Gastrocnemius medialis (tissue), 4 donors: ENCODE measurements around the gene ANAPC1. TPM values are rescaled to one million over a fixed set of nuclear protein-coding genes. Genes with fewer than 3 reads are reported as not detected.
"Not testable (repeated sequence)": the region's sequence is repeated elsewhere in the genome, so short reads cannot be mapped to it uniquely, and the experiment has no call there.

Experiments used
- ATAC-seq, 2 donors: fragments of 150-250 bp; one replicate each; pipeline ENCODE4 v1.9.1; 2016
- DNase-seq, 2 donors: peaks; one replicate each; pipeline ENCODE4 v3.0.0-alpha.2; 2019
- H3K27ac ChIP-seq, 4 donors: fragments of 200-600 bp; sonication (generic); 1 replicate in 1 of 4; 2 replicates in 3 of 4; pipeline ENCODE4 v1.5.1; 2016 to 2018; ENCODE audit warnings: mild to moderate bottlenecking in 2 of 4, moderate library complexity in 1 of 4
- H3K27me3 ChIP-seq, 3 donors: fragments of 200-600 bp; sonication (generic) in 2 of 3; 1 replicate in 1 of 3; 2 replicates in 2 of 3; pipeline versions ENCODE4 v1.5.1 to v1.6.0; 2016 to 2019; ENCODE audit warnings: mild to moderate bottlenecking in 1 of 3, moderate library complexity in 1 of 3
- H3K36me3 ChIP-seq, 2 donors: fragments of 200-600 bp; sonication (generic) in 1 of 2; one replicate each; pipeline ENCODE4 v1.5.1; 2017 to 2018
- H3K4me1 ChIP-seq, 2 donors: fragments of 200-600 bp; sonication (generic) in 1 of 2; one replicate each; pipeline ENCODE4 v1.5.1; 2016 to 2017; ENCODE audit warnings: mild to moderate bottlenecking in 2 of 2
- H3K4me3 ChIP-seq, 4 donors: fragments of 200-600 bp; sonication (generic) in 3 of 4; 1 replicate in 1 of 4; 2 replicates in 3 of 4; pipeline ENCODE4 v1.5.1; 2016 to 2019; ENCODE audit warnings: mild to moderate bottlenecking in 2 of 4
- H3K9me3 ChIP-seq, 3 donors: fragments of 200-600 bp; sonication (generic) in 2 of 3; 1 replicate in 1 of 3; 2 replicates in 2 of 3; pipeline ENCODE4 v1.5.1; 2016 to 2019
- CTCF ChIP-seq, 5 experiments: fragments of 450-650 bp in 3 of 5; fragments of 200-600 bp in 2 of 5; sonication (generic) in 2 of 5; IDR thresholded peaks in 4 of 5; conservative IDR thresholded peaks in 1 of 5; 1 replicate in 4 of 5; 2 replicates in 1 of 5; pipeline ENCODE4 v1.5.1; 2016 to 2019; ENCODE audit warnings: antibody characterized with exemption in 5 of 5, mild to moderate bottlenecking in 3 of 5, moderate library complexity in 3 of 5
- POLR2A ChIP-seq, 2 donors: fragments of 450-650 bp; IDR thresholded peaks; one replicate each; pipeline ENCODE4 v1.6.1; 2017; ENCODE audit warnings: antibody characterized with exemption in 2 of 2, mild to moderate bottlenecking in 2 of 2, moderate library complexity in 2 of 2
- in situ Hi-C, 4 donors: fragments of 200-750 bp; cut with MboI; loops; one replicate each; pipeline versions ENCODE4 v1.15.0 to v1.8.0; 2017; ENCODE audit warnings: low sequenced_read_pairs in 4 of 4
- intact Hi-C: fragments of 100-400 bp; cut with DNase I; formaldehyde crosslinking; loops from one replicate; pipeline ENCODE4 v1.15.1; 2023; ENCODE audit warnings: low total_unique reads
- total RNA-seq, 4 donors: library from RNA; depleted of rRNA; stranded (reverse); fragments of >200 nt; gene quantifications; one replicate each; pipeline versions ENCODE4 v1.1.0 to v1.2.3, GENCODE V29; 2016

Gene ANAPC1
- total RNA-seq, 4 donors from 2014 or later = 28.3 to 33.9 (median 30.8) TPM

GRCh38 chr2:111912547-111912946 is 28.6 kb upstream of the ANAPC1 start:
- Histone ChIP-seq H3K9me3 (no peaks in the 10 kb centered on the region), H3K36me3 (no peaks in the 10 kb centered on the region), H3K27me3 (no peaks in the 10 kb centered on the region), H3K4me1 (no peaks in the 10 kb centered on the region), H3K4me3 (no peak overlapping the region), H3K27ac (no peak overlapping the region)
- intact Hi-C loops = no loop called here
- in situ Hi-C loops = no loop called here
- ATAC-seq (no peak), DNase-seq (no peak)
- no peak for TF ChIP-seq POLR2A (IDR thresholded peaks at IDR 0.05)
- no peak for TF ChIP-seq CTCF (IDR thresholded peaks at IDR 0.05 in 4 of 5, conservative IDR thresholded peaks at IDR 0.05 in 1 of 5)

GRCh38 chr2:111911295-111911977 is 27.4 kb upstream of the ANAPC1 start:
- intact Hi-C loops, H3K9me3 ChIP-seq, H3K27ac ChIP-seq, H3K4me1 ChIP-seq, in situ Hi-C loops, H3K36me3 ChIP-seq, H3K27me3 ChIP-seq, DNase-seq, H3K4me3 ChIP-seq, ATAC-seq: not testable (repeated sequence)

DNA sequence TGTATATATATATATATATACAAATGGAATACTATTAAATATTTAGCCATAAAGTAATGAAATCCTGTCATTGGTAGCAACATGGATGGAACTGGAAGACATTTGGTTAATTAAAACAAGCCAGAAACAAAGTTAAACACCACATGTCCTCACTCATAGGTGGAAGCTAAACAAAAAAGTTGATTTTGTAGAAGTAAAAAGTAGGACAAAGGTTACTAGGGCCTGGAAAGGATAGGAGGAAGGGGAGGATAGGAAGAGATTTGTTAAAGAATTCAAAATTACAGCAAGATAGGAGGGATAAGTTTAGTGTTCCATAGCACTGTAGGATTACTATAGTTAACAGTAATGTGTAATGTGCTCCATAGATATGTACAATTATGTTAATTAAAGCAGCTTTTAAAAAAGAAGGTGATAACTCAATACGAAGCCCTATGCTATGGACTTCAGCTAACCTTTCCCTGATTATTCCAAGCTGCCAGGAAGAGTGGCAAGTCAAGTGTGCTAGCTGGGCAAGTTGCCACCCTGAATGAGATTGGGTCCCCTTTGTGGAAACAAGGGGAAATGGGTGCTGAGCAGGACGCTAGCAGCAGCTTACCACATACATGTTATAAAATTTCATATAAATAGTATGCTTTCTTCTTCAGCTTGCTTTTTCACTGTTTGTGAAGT is 26.8 kb upstream of the ANAPC1 start:
- Histone ChIP-seq H3K27me3 (no peaks in the 10 kb centered on the region), H3K27ac (no peak overlapping the region), H3K4me1 (peaks cover 0 to 7% of the 10 kb centered on the region in 2 donors), H3K4me3 (no peak overlapping the region), H3K36me3 (no peaks in the 10 kb centered on the region), H3K9me3 (no peaks in the 10 kb centered on the region)
- ATAC-seq = no peak
- TF ChIP-seq CTCF (IDR thresholded peaks at IDR 0.05 in 4 of 5, conservative IDR thresholded peaks at IDR 0.05 in 1 of 5) = no peak
- TF ChIP-seq POLR2A (IDR thresholded peaks at IDR 0.05) = no peak
- intact Hi-C loops = no loop called here
- in situ Hi-C loops = no loop called here
- DNase-seq = no peak

GRCh38 chr2:111909997-111910396 is 26.0 kb upstream of the ANAPC1 start:
- H3K36me3 ChIP-seq, ATAC-seq, DNase-seq, H3K9me3 ChIP-seq, H3K4me3 ChIP-seq, H3K27me3 ChIP-seq, intact Hi-C loops, H3K27ac ChIP-seq, in situ Hi-C loops, H3K4me1 ChIP-seq: not testable (repeated sequence)

- H3K27me3 ChIP-seq = no peaks in the 10 kb centered on the region
- ATAC-seq (no peak), DNase-seq (no peak)
- peak overlapping the region in 1 of 4 donors; percentile 9 for H3K27ac ChIP-seq
- no peaks in the 10 kb centered on the region for H3K36me3 ChIP-seq
- H3K4me3 ChIP-seq = no peak overlapping the region
- peaks cover 0 to 10% of the 10 kb centered on the region in 2 donors for H3K4me1 ChIP-seq
- TF ChIP-seq CTCF (IDR thresholded peaks at IDR 0.05 in 4 of 5, conservative IDR thresholded peaks at IDR 0.05 in 1 of 5) (no peak), POLR2A (IDR thresholded peaks at IDR 0.05) (no peak)
- in situ Hi-C loops (no loop called here), intact Hi-C loops (no loop called here)
- no peaks in the 10 kb centered on the region for H3K9me3 ChIP-seq
Observed at GRCh38 chr2:111909079-111909478, 25.1 kb upstream of the ANAPC1 start.
